ENCODE results near the gene ERI2.

The ERI2 gene

GRCh38 chr16:20747030-20747816, 59.0 kb downstream of the ERI2 start:
- H3K4me1 Mint-ChIP-seq (ENCODE audit: low read depth in 2 of 2): no peaks in the 10 kb centered on the region
- H3K27ac Mint-ChIP-seq: no peak overlapping the region
- peaks cover under 1% of the 10 kb centered on the region for H3K36me3 Mint-ChIP-seq (ENCODE audit: insufficient read depth)
- H3K4me3 Mint-ChIP-seq: no peak overlapping the region
- peaks cover 2 to 10% of the 10 kb centered on the region in 2 donors for H3K9me3 Mint-ChIP-seq
- ATAC-seq (replicated peaks): no peak
- DNase-seq: no peak
- peaks cover 7 to 9% of the 10 kb centered on the region in 2 donors for H3K27me3 Mint-ChIP-seq

DNA sequence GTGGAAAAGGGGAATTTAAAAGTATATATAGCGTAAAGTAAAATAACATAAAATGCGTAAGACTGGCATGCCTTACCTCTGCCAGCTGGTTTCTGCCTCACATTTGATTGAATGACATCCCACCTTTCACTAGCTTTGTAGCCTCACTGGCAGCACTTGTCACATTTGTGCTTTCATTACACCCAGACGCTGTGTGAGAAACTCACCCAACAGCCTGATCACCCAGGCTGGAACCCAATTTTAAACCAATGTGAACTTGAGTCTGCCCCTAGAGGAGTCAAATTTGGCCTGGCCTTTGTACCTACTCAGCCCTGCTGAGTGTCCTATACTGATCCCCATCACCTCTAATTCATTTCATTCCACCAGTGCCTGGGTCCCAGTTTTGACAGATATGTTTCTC, 59.8 kb downstream of the ERI2 start:
- H3K36me3 Mint-ChIP-seq (ENCODE audit: insufficient read depth): peaks cover 8% of the 10 kb centered on the region
- H3K4me3 Mint-ChIP-seq: no peak overlapping the region
- ATAC-seq (replicated peaks) (no peak), DNase-seq (no peak)
- H3K9me3 Mint-ChIP-seq: peaks cover 2 to 10% of the 10 kb centered on the region in 2 donors
- H3K27me3 Mint-ChIP-seq: peaks cover 1 to 7% of the 10 kb centered on the region in 2 donors
- no peak overlapping the region for H3K27ac Mint-ChIP-seq
- H3K4me1 Mint-ChIP-seq (ENCODE audit: low read depth in 2 of 2): peaks cover 3 to 4% of the 10 kb centered on the region in 2 donors
